C4-2B (cell line): ENCODE data around the gene RHOT1.

Experiments
- H3K27ac ChIP-seq: fragments of 450-650 bp; 2 replicates; pipeline ENCODE4 v1.5.1; 2017
- ZFX ChIP-seq: fragments of 450-650 bp; IDR thresholded peaks from 2 replicates; pipeline ENCODE4 v1.6.1; 2017
- TF ChIP-seq, protein P1 (sequence below): fragments of 450-650 bp; conservative IDR thresholded peaks from 2 replicates; pipeline ENCODE4 v1.5.1; 2017; ENCODE audit warnings: mild to moderate bottlenecking

Gene RHOT1

DNA sequence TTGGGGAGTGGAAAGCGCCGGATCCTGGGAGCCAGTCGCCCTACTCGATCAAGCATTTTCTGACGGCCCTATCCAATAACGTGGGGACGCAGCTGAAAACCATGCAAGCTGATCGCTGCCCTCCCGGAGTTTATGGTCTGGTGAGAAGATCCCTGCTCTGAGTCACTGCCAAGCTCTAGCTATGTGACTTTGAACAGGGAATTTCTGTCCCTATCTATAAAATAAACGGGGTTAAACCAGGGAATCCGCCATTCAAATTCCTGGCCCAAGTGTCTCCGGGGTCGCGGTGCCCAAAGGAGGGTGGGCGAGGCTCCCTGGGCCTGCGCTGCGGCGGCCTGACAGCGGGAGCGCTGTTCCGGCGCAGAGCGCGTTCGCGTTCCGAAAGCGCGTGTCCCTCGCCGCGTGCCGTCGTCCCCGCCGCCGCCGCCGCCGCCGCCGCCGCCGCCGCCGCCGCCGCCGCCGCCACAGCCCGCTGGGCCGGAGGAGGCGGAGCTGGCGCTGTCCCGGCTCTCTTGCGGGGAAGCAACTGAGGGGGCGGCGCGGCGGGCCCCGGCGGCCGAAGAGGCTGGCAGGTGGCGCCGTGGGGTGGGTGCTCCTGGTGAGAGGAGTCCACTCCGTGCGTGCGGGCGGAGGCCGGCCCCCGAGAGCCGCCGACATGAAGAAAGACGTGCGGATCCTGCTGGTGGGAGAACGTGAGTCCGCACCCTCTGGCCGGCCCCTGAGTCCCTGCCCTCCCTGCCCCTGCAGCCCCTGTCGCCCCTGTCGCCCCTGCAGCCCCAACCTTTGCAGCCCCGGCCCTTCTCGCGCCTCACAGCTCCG lies at the start of gene RHOT1:
TSS of gene RHOT1 (plus strand) at position 465 of the 819 bp plus-strand sequence. CDS start at position 656, 191 bp downstream.
- peak within 1 kb of the TSS; percentile 92 for H3K27ac ChIP-seq

DNA sequence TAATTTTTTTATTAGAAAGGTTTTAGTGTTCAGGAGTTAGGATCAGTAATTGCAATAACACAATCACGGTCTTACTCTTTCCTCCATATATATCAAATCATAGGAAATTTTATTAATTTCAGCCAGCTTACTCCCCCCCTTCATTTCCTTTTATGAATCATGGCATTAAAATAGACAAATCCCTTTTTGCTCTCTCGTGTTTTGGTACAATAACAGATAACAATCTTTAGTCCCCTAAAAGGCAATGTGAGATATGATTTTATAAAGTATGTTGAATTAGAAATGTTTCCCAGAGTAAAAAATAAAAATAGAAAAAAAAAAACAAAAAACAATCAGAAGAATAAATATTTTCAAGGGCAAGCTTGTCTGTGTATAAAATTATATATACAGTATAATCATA lies 42.6 kb upstream of the RHOT1 start:
- TF ChIP-seq, protein P1, sequence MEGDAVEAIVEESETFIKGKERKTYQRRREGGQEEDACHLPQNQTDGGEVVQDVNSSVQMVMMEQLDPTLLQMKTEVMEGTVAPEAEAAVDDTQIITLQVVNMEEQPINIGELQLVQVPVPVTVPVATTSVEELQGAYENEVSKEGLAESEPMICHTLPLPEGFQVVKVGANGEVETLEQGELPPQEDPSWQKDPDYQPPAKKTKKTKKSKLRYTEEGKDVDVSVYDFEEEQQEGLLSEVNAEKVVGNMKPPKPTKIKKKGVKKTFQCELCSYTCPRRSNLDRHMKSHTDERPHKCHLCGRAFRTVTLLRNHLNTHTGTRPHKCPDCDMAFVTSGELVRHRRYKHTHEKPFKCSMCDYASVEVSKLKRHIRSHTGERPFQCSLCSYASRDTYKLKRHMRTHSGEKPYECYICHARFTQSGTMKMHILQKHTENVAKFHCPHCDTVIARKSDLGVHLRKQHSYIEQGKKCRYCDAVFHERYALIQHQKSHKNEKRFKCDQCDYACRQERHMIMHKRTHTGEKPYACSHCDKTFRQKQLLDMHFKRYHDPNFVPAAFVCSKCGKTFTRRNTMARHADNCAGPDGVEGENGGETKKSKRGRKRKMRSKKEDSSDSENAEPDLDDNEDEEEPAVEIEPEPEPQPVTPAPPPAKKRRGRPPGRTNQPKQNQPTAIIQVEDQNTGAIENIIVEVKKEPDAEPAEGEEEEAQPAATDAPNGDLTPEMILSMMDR: no peak
- no peak for TF ChIP-seq ZFX
- H3K27ac ChIP-seq: no peak overlapping the region

More for the DNA sequence above, at the start of gene RHOT1:
- TF ChIP-seq, protein P1: peak; percentile 90
- TF ChIP-seq ZFX: no peak; the same call in 1 of the 2 replicates

DNA sequence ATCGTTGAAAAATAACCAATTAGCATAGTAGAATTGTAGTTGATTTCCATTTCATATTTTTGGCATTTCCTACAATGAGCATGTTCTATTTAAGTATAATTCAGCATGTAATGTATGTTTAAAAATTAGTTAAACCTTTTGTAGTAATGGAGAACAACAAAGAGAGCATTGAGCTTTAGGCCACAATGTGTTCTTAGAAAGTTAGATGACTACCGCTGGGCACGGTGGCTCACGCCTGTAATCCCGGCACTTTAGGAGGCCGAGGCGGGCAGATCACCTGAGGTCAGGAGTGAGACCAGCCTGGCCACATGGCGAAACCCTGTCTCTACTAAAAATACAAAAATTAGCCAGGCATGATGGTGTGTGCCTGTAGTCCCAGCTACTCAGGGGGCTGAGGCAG lies 42.0 kb upstream of the RHOT1 start:
- peak overlapping the region; percentile 16 for H3K27ac ChIP-seq

DNA sequence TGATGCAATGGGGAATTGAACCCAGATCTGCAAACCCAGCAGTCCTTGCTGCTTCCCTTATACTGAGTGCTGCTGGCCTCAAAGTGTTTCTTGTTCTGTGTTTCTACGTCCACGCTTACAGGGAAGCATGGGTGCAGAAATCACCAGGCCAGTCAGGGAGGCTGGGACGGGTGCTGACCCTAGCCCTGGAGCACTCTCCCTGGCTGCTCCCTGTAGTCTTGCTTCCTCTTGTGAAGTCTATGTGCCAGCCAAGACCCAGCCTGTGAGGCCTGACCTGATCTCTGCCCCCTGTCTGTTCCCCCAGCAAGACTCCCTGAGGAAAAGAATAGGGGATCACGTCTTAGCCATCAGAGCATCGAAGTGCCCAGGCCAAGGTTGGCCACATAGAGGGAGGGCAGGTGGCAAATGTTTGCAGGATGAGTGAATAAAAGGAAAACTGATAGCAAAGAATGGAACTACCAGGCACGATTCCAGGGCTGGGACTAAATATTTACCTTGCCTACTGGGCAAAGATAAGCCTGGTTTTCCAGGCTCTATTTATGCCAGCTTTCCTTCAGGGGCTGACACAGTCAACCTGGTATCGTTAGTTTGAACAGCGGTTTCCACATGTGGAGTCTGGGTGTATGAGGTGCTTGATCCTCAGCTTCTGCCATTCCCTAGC lies 41.2 kb upstream of the RHOT1 start:
- no peak for TF ChIP-seq ZFX
- TF ChIP-seq, protein P1: no peak
- peak overlapping the region; percentile 16 for H3K27ac ChIP-seq

DNA sequence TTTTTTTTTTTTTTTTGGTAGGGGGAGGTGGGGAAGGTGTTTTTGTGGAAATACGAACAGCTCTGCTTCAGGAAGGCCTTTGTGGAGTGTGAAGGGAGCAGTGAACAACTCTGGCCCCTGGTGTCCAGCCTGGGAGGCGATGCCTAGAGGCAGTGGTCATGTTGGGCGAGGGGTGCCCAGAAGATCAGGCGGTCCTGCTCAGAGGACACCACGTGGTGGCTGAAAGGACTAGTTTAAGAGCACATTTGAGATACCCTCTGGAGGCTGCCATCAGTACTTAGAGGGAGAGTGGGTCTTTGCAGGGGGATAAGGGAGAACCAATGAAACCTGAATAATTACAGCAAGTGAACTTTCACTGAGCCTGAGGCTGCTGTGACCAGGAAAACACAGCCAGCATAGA lies 40.1 kb upstream of the RHOT1 start:
- H3K27ac ChIP-seq: no peak overlapping the region
- no peak for TF ChIP-seq ZFX
- TF ChIP-seq, protein P1: no peak

DNA sequence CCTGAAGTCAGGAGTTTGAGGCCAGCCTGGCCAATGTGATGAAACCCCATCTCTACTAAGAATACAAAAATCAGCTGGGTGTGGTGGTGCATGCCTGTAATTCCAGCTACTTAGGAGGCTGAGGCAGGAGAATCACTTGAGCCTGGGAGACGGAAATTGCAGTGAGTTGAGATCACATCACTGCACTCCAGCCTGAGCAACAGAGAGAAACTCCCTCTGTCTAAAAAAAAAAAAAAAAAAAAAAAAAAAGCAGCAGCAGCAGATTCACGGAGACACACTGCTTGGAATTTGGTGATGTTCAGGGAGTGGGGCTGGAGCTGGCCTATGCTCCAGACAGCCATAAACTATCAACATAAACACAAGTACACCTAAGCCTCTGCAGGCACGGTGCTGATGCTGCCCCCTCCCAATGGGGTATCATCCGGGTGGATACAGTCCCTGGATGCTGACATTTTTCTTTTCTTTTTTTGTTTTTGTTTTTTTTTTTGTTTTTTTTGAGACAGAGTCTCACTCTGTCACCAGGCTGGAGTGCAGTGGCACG lies 39.6 kb upstream of the RHOT1 start:
- no peak overlapping the region for H3K27ac ChIP-seq
- TF ChIP-seq, protein P1: no peak
- TF ChIP-seq ZFX: no peak

DNA sequence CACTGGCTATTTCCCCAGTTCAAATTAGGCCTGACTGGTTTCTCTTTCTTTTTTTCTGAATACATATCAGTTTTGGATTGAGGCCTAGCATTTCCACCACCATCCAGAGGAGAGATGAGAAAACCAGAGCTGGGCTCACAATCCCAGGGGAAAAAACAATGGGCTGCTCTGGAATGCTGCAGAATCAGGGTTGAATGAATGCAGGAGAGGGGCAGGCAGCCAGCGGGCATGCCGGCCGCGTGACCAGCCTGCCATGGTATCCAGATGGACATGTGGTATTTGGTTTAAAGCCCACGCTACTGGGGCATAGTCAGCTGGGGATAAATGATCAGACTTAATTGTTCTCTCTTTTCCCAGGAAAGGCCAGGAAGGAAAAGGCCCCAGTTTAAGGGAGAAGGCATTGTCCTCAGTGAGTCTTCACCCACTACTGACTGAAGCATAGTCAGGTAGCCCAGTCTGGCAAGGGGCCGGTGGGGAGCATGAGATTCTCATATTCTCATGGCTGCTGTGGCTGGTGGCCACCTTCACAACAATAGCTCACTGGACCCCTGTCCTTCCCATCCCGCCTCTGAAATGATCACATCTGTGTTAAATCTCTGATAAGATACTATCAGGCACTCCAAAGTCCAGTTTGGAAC lies 38.7 kb upstream of the RHOT1 start:
- no peak overlapping the region for H3K27ac ChIP-seq

More for the DNA sequence above, 38.7 kb upstream of the RHOT1 start:
- no peak for TF ChIP-seq ZFX
- TF ChIP-seq, protein P1: no peak
